ENCODE measurements around the gene TMEM196.
A peak's percentile ranks its signal among the peaks of the same experiment; 100 is the strongest.

TMEM196 gene

GRCh38 chr7:19772841-19773760 lies at the start of gene TMEM196:
Gene TMEM196 (minus strand): TSS chr7:19773617. CDS start chr7:19772696, 921 bp downstream.
- peak; percentile 66 for DNase-seq

GRCh38 chr7:19816128-19816527 lies 42.7 kb upstream of the TMEM196 start:
- no peak for DNase-seq

GRCh38 chr7:19815546-19815945 lies 42.1 kb upstream of the TMEM196 start:
- DNase-seq: no peak

- DNase-seq: no peak
Observed at GRCh38 chr7:19814776-19815175, 41.4 kb upstream of the TMEM196 start.

- no peak for DNase-seq
Observed at GRCh38 chr7:19811386-19811785, 38.0 kb upstream of the TMEM196 start.

GRCh38 chr7:19798986-19799385 lies 25.6 kb upstream of the TMEM196 start:
- DNase-seq: no peak

- DNase-seq: no peak
Observed at GRCh38 chr7:19783541-19783940, 10.1 kb upstream of the TMEM196 start.

GRCh38 chr7:19776981-19777380 lies 3.6 kb upstream of the TMEM196 start:
- DNase-seq: no peak

- no peak for DNase-seq
Observed at GRCh38 chr7:19775578-19775977, 2.2 kb upstream of the TMEM196 start.

- DNase-seq: no peak
Observed at GRCh38 chr7:19772306-19772705, 1.1 kb downstream of the TMEM196 start.

- no peak for DNase-seq
Observed at GRCh38 chr7:19762631-19763030, 10.8 kb downstream of the TMEM196 start.

- DNase-seq: no peak
Observed at GRCh38 chr7:19754521-19755116, 18.8 kb downstream of the TMEM196 start.

- no peak for DNase-seq
Observed at GRCh38 chr7:19752020-19752419, 21.4 kb downstream of the TMEM196 start.

- no peak for DNase-seq
Observed at GRCh38 chr7:19749658-19750057, 23.8 kb downstream of the TMEM196 start.

- DNase-seq: no peak
Observed at GRCh38 chr7:19747740-19748339, 25.6 kb downstream of the TMEM196 start.

GRCh38 chr7:19744075-19744474 lies 29.3 kb downstream of the TMEM196 start:
- DNase-seq: no peak

- no peak for DNase-seq
Observed at GRCh38 chr7:19728716-19729115, 44.7 kb downstream of the TMEM196 start.

GRCh38 chr7:19725770-19726169 lies 47.6 kb downstream of the TMEM196 start:
- DNase-seq: no peak

- DNase-seq: no peak
Observed at GRCh38 chr7:19715499-19715898, 57.9 kb downstream of the TMEM196 start.

GRCh38 chr7:19713676-19714075 lies 59.7 kb downstream of the TMEM196 start:
- DNase-seq: peak; percentile 36

GRCh38 chr7:19709249-19709578 lies 64.2 kb downstream of the TMEM196 start:
- DNase-seq: no peak

- peak; percentile 96 for DNase-seq
Observed at GRCh38 chr7:19708397-19709248, 64.8 kb downstream of the TMEM196 start, which contains the start of gene POLR1F. Gene POLR1F (minus strand): TSS chr7:19709037. CDS start chr7:19709016, 21 bp downstream.

GRCh38 chr7:19707240-19707639 lies 66.2 kb downstream of the TMEM196 start:
- DNase-seq: no peak

Data from right hindlimb (tissue), 1 donor.